GM12878 (cell line): Measurements from ENCODE around the gene GUCY2F. TPM values are rescaled to one million over a fixed set of nuclear protein-coding genes. Genes with fewer than 3 reads are reported as not detected.

Source experiments
- ATF3 ChIP-seq: IDR thresholded peaks from 2 replicates; pipeline ENCODE4 v1.6.1; 2011; ENCODE audit warnings: low read depth, mild to moderate bottlenecking, low read length, moderate library complexity, borderline replicate concordance; ENCODE audit errors: extremely low read depth
- BCL3 ChIP-seq: IDR thresholded peaks from 2 replicates; pipeline ENCODE4 v1.6.1; 2011; ENCODE audit warnings: borderline replicate concordance, low read depth, mild to moderate bottlenecking, moderate library complexity, low read length; ENCODE audit not compliant: insufficient read depth, poor library complexity, severe bottlenecking
- IRF3 ChIP-seq: fragments of 450-650 bp; IDR thresholded peaks from 2 replicates; pipeline ENCODE4 v1.6.1; 2014; ENCODE audit warnings: mild to moderate bottlenecking
- NFXL1 ChIP-seq: fragments of 450-650 bp; IDR thresholded peaks from 2 replicates; pipeline ENCODE4 v1.6.1; 2017; ENCODE audit warnings: antibody characterized with exemption, mild to moderate bottlenecking, borderline replicate concordance
- PRDM15 ChIP-seq: fragments of 450-650 bp; formaldehyde crosslinking; IDR thresholded peaks from 2 replicates; pipeline ENCODE4 v1.4.0; 2020; ENCODE audit warnings: mild to moderate bottlenecking, moderate library complexity
- RFX5 ChIP-seq: IDR thresholded peaks from 2 replicates; pipeline ENCODE4 v1.6.1; 2011; ENCODE audit warnings: low read depth, low read length, improper control_type of control experiment
- STAT3 ChIP-seq: IDR thresholded peaks from 2 replicates; pipeline ENCODE4 v1.6.1; 2011; ENCODE audit warnings: low read depth, low read length, improper control_type of control experiment
- TAF1 ChIP-seq: IDR thresholded peaks from 2 replicates; pipeline ENCODE4 v1.6.1; 2011; ENCODE audit warnings: mild to moderate bottlenecking, low read depth, low read length, borderline replicate concordance
- ZBTB4 ChIP-seq: fragments of 450-650 bp; formaldehyde crosslinking; IDR thresholded peaks from 2 replicates; pipeline ENCODE4 v1.4.0; 2022; ENCODE audit warnings: mild to moderate bottlenecking, moderate library complexity
- ZNF384 ChIP-seq: IDR thresholded peaks from 2 replicates; pipeline ENCODE4 v1.6.1; 2012; ENCODE audit warnings: low read depth, mild to moderate bottlenecking, low read length, improper control_type of control experiment, borderline replicate concordance
- ZSCAN29 ChIP-seq: fragments of 450-650 bp; IDR thresholded peaks from 2 replicates; pipeline ENCODE4 v1.6.1; 2017; ENCODE audit warnings: mild to moderate bottlenecking, moderate library complexity
- polyA plus RNA-seq, 11 experiments: library from polyadenylated mRNA; depleted of rRNA in 4 of 11; unstranded in 6 of 11; stranded (reverse) in 5 of 11; fragments of >200 nt; fragmentation: Nextera tagmentation in 4 of 11; fragmentation: Illumina TruSeq in 1 of 11; extraction: Ambion mirVana in 4 of 11; extraction: Trizol in 1 of 11; gene quantifications; 1 replicate in 1 of 11; 2 replicates in 10 of 11; pipeline versions ENCODE4 v1.2.1 to v1.2.3, GENCODE V29; 2011 to 2016; ENCODE audit warnings: inconsistent platforms in 2 of 11, missing spikeins in 2 of 11, low read depth in 1 of 11
- total RNA-seq, 4 experiments: library from RNA; depleted of rRNA in 3 of 4; stranded (reverse); fragments of >200 nt in 3 of 4; fragmentation: Illumina TruSeq in 1 of 4; extraction: Trizol in 1 of 4; gene quantifications; 2 replicates each; pipeline versions ENCODE4 v1.2.1 to v1.2.3, GENCODE V29; 2013 to 2021

The GUCY2F gene
- total and polyA plus RNA-seq, 10 of the 15 experiments (the other 5 are each of a cell fraction or from before 2014, with no cell fraction given): not detected

GRCh38 chrX:109352066-109352588, 129.8 kb downstream of the GUCY2F start (continued):
- TF ChIP-seq ZSCAN29 (no peak), TAF1 (no peak), ZNF384 (no peak), STAT3 (no peak), RFX5 (no peak), NFXL1 (no peak), ATF3 (no peak), ZBTB4 (no peak), PRDM15 (CRISPR knock-in tag) (no peak), BCL3 (no peak), IRF3 (no peak)
